Loucy (cell line): ENCODE data around the gene SCGB1D2.

Experiments used
- CTCF ChIP-seq: fragments of 200-600 bp; sonication (generic); conservative IDR thresholded peaks from 2 replicates; pipeline ENCODE4 v1.5.1; 2014; ENCODE audit warnings: mild to moderate bottlenecking, antibody characterized with exemption, low read length
- EZH2phosphoT487 ChIP-seq: fragments of 200-600 bp; IDR thresholded peaks from 2 replicates; pipeline ENCODE4 v1.6.1; 2018; ENCODE audit warnings: antibody characterized with exemption, mild to moderate bottlenecking, moderate library complexity, borderline replicate concordance

GRCh38 chr11:62202910-62203309 lies 39.1 kb upstream of the SCGB1D2 start:
- TF ChIP-seq CTCF (no peak), EZH2phosphoT487 (no peak)
